GM23338 (cell line): Measurements from ENCODE around the gene ARL5B. TPM values are rescaled to one million over a fixed set of nuclear protein-coding genes. Genes with fewer than 3 reads are reported as not detected.

ENCODE experiments used
- ATAC-seq: fragments of 200-7000 bp; cut with Tn5 transposase; 3 replicates; pipeline ENCODE4 v1.9.1; 2020
- DNase-seq: peaks from one replicate; pipeline ENCODE4 v3.0.0-alpha.2; 2015; ENCODE audit warnings: low spot score
- H2AFZ ChIP-seq: fragments of 200-600 bp; sonication (generic); 2 replicates; pipeline ENCODE4 v1.8.0; 2016; ENCODE audit warnings: antibody characterized with exemption, mild to moderate bottlenecking, moderate library complexity
- H3F3A ChIP-seq: fragments of 200-600 bp; sonication (generic); replicated peaks from 2 replicates; pipeline ENCODE4 v1.8.0; 2017; ENCODE audit warnings: antibody characterized with exemption, mixed run types, low read depth
- H3K27ac ChIP-seq: fragments of 200-600 bp; sonication (generic); 2 replicates; pipeline ENCODE4 v1.6.1; 2016; ENCODE audit warnings: low read depth
- H3K27me3 ChIP-seq: fragments of 200-600 bp; sonication (generic); 2 replicates; pipeline ENCODE4 v1.8.0; 2016; ENCODE audit warnings: mild to moderate bottlenecking, mixed run types, moderate library complexity; ENCODE audit not compliant: insufficient read depth
- H3K36me3 ChIP-seq: fragments of 200-600 bp; sonication (generic); 2 replicates; pipeline ENCODE4 v1.8.0; 2016; ENCODE audit warnings: mild to moderate bottlenecking; ENCODE audit not compliant: insufficient read depth
- H3K4me1 ChIP-seq: fragments of 200-600 bp; sonication (generic); 2 replicates; pipeline ENCODE4 v1.8.0; 2016; ENCODE audit warnings: mild to moderate bottlenecking, moderate library complexity; ENCODE audit not compliant: insufficient read depth
- H3K4me2 ChIP-seq: fragments of 200-600 bp; sonication (generic); 2 replicates; pipeline ENCODE4 v1.7.1; 2017; ENCODE audit warnings: mixed run types
- H3K4me3 ChIP-seq: fragments of 200-600 bp; sonication (generic); 2 replicates; pipeline ENCODE4 v1.6.1; 2016; ENCODE audit warnings: mixed run types
- H3K79me2 ChIP-seq: fragments of 200-600 bp; sonication (generic); replicated peaks from 2 replicates; pipeline ENCODE4 v1.8.0; 2017; ENCODE audit warnings: mild to moderate bottlenecking; ENCODE audit not compliant: insufficient read depth
- H3K9me2 ChIP-seq: fragments of 200-600 bp; sonication (generic); 2 replicates; pipeline ENCODE4 v1.8.0; 2017; ENCODE audit not compliant: insufficient read depth
- H4K20me1 ChIP-seq: fragments of 200-600 bp; sonication (generic); replicated peaks from 2 replicates; pipeline ENCODE4 v1.8.0; 2017; ENCODE audit warnings: mild to moderate bottlenecking; ENCODE audit not compliant: insufficient read depth
- H3K27ac Mint-ChIP-seq: 2 replicates; pipeline ENCODE4 v1.8.0; 2020; ENCODE audit warnings: inconsistent platforms, mild to moderate bottlenecking, moderate library complexity, mixed read lengths
- H3K27me3 Mint-ChIP-seq: 3 replicates; pipeline ENCODE4 v1.8.0; 2022; ENCODE audit warnings: low read depth, mild to moderate bottlenecking, moderate library complexity, mixed read lengths, inconsistent platforms; ENCODE audit not compliant: insufficient read depth, poor library complexity
- H3K36me3 Mint-ChIP-seq: 3 replicates; pipeline ENCODE4 v1.8.0; 2021; ENCODE audit warnings: low read depth, mild to moderate bottlenecking, inconsistent platforms, moderate library complexity, mixed read lengths
- H3K4me1 Mint-ChIP-seq: 3 replicates; pipeline ENCODE4 v1.8.0; 2020; ENCODE audit warnings: mild to moderate bottlenecking, inconsistent platforms, mixed read lengths
- H3K4me3 Mint-ChIP-seq: 3 replicates; pipeline ENCODE4 v1.8.0; 2021; ENCODE audit warnings: moderate library complexity, mild to moderate bottlenecking, inconsistent platforms, mixed read lengths
- H3K9me3 Mint-ChIP-seq: 3 replicates; pipeline ENCODE4 v1.8.0; 2020; ENCODE audit warnings: moderate library complexity, mild to moderate bottlenecking, inconsistent platforms, mixed read lengths
- CREB1 ChIP-seq: fragments of 250-450 bp; sonication (Bioruptor Pico); IDR thresholded peaks from 2 replicates; pipeline ENCODE4 v1.5.0; 2020; ENCODE audit warnings: low read depth, mild to moderate bottlenecking, moderate library complexity
- EZH2 ChIP-seq: fragments of 200-600 bp; sonication (generic); IDR thresholded peaks from one replicate; pipeline ENCODE4 v1.8.0; 2017; ENCODE audit warnings: antibody characterized with exemption, mild to moderate bottlenecking, low read depth; ENCODE audit not compliant: unreplicated experiment
- JUNB ChIP-seq: IDR thresholded peaks from one replicate; pipeline ENCODE4 v1.6.1; 2016; ENCODE audit warnings: antibody characterized with exemption; ENCODE audit not compliant: unreplicated experiment
- NANOG ChIP-seq: IDR thresholded peaks from 2 replicates; pipeline ENCODE4 v1.6.1; 2016; ENCODE audit warnings: antibody characterized with exemption, borderline replicate concordance
- POLR2AphosphoS5 ChIP-seq: IDR thresholded peaks from 2 replicates; pipeline ENCODE4 v1.6.1; 2016; ENCODE audit warnings: antibody characterized with exemption, low read depth
- ZNF114 ChIP-seq: fragments of 250-450 bp; sonication (Bioruptor Pico); IDR thresholded peaks from 2 replicates; pipeline ENCODE4 v1.5.0; 2020; ENCODE audit warnings: mild to moderate bottlenecking, moderate library complexity
- polyA plus RNA-seq: library from polyadenylated mRNA; unstranded; fragments of >200 nt; fragmentation: Nextera tagmentation; extraction: Ambion mirVana; gene quantifications from 2 replicates; pipeline ENCODE4 v1.2.1, GENCODE V29; 2016
- total RNA-seq: library from RNA; depleted of rRNA; stranded (reverse); fragments of >200 nt; shearing (Covaris generic); gene quantifications from 2 replicates; pipeline ENCODE4 v1.2.3, GENCODE V29; 2014
- TF ChIP-seq, protein P1 (sequence below): IDR thresholded peaks from one replicate; pipeline ENCODE4 v1.6.1; 2018; ENCODE audit warnings: antibody characterized with exemption; ENCODE audit not compliant: unreplicated experiment

ARL5B gene
- total and polyA plus RNA-seq, 2 experiments from 2014 or later = 22.8 to 76.4 TPM

DNA sequence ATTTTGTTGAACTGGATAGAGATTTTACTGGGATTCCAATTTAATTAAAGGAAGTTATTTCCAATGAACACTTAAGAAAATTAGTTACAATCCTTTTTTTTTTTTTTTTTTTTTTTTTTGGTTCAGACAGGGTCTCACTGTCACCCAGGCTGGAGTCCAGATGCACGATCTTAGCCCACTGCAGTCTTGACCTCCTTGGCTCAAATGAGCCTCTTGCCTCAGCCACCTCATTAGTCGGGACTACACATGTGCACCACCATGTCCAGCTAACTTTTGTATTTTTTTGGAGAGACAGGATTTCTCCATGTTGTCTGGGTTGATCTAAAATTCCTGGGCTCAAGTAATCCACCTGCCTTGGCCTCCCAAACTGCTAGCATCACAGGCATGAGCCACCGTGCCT lies 2.5 kb upstream of the ARL5B start:
- peaks cover 3% of the 10 kb centered on the region for H3K4me1 ChIP-seq
- Mint-ChIP-seq H3K4me3 (no peak overlapping the region), H3K4me1 (peaks cover 12% of the 10 kb centered on the region), H3K9me3 (no peaks in the 10 kb centered on the region), H3K27me3 (peaks cover 6% of the 10 kb centered on the region), H3K27ac (no peak overlapping the region), H3K36me3 (peaks cover 12% of the 10 kb centered on the region; the same call in 1 of the 3 replicates)
- H3K36me3 ChIP-seq = no peaks in the 10 kb centered on the region
- TF ChIP-seq NANOG = no peak
- no peak for TF ChIP-seq POLR2AphosphoS5
- TF ChIP-seq, protein P1, sequence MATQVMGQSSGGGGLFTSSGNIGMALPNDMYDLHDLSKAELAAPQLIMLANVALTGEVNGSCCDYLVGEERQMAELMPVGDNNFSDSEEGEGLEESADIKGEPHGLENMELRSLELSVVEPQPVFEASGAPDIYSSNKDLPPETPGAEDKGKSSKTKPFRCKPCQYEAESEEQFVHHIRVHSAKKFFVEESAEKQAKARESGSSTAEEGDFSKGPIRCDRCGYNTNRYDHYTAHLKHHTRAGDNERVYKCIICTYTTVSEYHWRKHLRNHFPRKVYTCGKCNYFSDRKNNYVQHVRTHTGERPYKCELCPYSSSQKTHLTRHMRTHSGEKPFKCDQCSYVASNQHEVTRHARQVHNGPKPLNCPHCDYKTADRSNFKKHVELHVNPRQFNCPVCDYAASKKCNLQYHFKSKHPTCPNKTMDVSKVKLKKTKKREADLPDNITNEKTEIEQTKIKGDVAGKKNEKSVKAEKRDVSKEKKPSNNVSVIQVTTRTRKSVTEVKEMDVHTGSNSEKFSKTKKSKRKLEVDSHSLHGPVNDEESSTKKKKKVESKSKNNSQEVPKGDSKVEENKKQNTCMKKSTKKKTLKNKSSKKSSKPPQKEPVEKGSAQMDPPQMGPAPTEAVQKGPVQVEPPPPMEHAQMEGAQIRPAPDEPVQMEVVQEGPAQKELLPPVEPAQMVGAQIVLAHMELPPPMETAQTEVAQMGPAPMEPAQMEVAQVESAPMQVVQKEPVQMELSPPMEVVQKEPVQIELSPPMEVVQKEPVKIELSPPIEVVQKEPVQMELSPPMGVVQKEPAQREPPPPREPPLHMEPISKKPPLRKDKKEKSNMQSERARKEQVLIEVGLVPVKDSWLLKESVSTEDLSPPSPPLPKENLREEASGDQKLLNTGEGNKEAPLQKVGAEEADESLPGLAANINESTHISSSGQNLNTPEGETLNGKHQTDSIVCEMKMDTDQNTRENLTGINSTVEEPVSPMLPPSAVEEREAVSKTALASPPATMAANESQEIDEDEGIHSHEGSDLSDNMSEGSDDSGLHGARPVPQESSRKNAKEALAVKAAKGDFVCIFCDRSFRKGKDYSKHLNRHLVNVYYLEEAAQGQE = no peak
- no peak for TF ChIP-seq CREB1 (CRISPR knock-in tag)
- TF ChIP-seq JUNB = no peak
- no peak for TF ChIP-seq ZNF114 (CRISPR knock-in tag)
- no peak overlapping the region for H3K4me2 ChIP-seq
- no peak overlapping the region for H3K27ac ChIP-seq
- no peaks in the 10 kb centered on the region; the same call in 1 of the 2 replicates for H4K20me1 ChIP-seq
- no peaks in the 10 kb centered on the region for H3K9me2 ChIP-seq
- no peaks in the 10 kb centered on the region for H3K27me3 ChIP-seq
- H2AFZ ChIP-seq = no peak overlapping the region
- peaks cover 24% of the 10 kb centered on the region for H3K79me2 ChIP-seq
- no peaks in the 10 kb centered on the region for H3F3A ChIP-seq
- DNase-seq = no peak
- no peak for ATAC-seq
- H3K4me3 ChIP-seq = no peak overlapping the region

DNA sequence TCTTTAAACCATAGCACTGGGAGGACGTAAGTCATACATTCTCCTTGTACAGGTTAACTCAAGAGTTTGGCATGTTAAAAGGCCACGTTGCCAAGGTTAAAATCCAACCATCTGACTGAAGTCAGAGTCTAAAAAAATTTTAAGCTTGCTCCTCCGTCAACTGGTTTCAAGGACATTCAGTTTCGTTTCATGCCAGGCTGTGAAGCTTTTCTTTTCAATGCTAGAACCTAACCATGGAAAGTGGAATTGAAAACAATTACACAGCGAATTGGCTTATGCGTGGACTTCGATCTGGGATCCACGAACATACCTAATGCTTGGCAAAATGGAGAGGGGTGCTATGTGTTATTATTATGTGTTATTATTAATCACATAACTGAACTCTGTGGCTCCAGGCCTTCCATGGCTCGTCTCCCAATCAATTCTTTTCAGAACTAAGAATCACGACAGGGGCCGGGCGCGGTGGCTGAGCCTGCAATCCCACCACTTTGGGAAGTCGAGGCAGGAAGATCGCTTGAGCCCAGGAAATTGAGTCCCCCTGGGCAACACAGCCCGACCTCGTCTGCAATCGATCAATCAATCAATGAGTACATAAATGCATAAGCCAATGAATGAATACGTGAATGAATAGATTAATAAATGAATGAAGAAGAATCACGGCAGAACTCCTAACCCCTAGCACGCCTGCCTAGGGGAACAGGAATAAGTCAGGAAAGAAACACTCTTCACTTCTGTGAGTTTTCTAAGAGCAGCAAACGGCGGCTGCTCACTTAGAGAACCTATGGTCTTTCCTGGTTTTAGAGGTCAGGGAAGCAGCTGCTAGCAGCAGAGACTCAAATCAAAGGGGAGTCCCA lies 733 bp upstream of the ARL5B start:
- peak overlapping the region; percentile 88 for H3K27ac ChIP-seq
- H3K27ac Mint-ChIP-seq = peak overlapping the region; percentile 96
- H3K27me3 ChIP-seq = no peaks in the 10 kb centered on the region
- DNase-seq = no peak
- peaks cover 42% of the 10 kb centered on the region for H3K79me2 ChIP-seq
- H3K4me1 Mint-ChIP-seq = peaks cover 17% of the 10 kb centered on the region
- peaks cover 6% of the 10 kb centered on the region for H3K27me3 Mint-ChIP-seq
- ATAC-seq = no peak; the same call in 2 of the 3 replicates
- peaks cover 10% of the 10 kb centered on the region; the same call in 1 of the 2 replicates for H4K20me1 ChIP-seq
- H3K4me2 ChIP-seq = peak overlapping the region; percentile 88
- peak overlapping the region; percentile 100 for H3K4me3 Mint-ChIP-seq
- peaks cover 16% of the 10 kb centered on the region; the same call in 2 of the 3 replicates for H3K36me3 Mint-ChIP-seq
- H3K4me1 ChIP-seq = peaks cover 5% of the 10 kb centered on the region
- H3K36me3 ChIP-seq = no peaks in the 10 kb centered on the region
- no peaks in the 10 kb centered on the region for H3K9me2 ChIP-seq
- H3K4me3 ChIP-seq = peak overlapping the region; percentile 71
- H2AFZ ChIP-seq = peak overlapping the region; percentile 15; the same call in 1 of the 2 replicates
- no peaks in the 10 kb centered on the region for H3K9me3 Mint-ChIP-seq
- H3F3A ChIP-seq = no peaks in the 10 kb centered on the region
- TF ChIP-seq EZH2 (no peak), JUNB (no peak)
- TF ChIP-seq, protein P1 = no peak
